ENCODE results near the gene TARBP2.

Gene TARBP2, protein sequence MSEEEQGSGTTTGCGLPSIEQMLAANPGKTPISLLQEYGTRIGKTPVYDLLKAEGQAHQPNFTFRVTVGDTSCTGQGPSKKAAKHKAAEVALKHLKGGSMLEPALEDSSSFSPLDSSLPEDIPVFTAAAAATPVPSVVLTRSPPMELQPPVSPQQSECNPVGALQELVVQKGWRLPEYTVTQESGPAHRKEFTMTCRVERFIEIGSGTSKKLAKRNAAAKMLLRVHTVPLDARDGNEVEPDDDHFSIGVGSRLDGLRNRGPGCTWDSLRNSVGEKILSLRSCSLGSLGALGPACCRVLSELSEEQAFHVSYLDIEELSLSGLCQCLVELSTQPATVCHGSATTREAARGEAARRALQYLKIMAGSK

DNA sequence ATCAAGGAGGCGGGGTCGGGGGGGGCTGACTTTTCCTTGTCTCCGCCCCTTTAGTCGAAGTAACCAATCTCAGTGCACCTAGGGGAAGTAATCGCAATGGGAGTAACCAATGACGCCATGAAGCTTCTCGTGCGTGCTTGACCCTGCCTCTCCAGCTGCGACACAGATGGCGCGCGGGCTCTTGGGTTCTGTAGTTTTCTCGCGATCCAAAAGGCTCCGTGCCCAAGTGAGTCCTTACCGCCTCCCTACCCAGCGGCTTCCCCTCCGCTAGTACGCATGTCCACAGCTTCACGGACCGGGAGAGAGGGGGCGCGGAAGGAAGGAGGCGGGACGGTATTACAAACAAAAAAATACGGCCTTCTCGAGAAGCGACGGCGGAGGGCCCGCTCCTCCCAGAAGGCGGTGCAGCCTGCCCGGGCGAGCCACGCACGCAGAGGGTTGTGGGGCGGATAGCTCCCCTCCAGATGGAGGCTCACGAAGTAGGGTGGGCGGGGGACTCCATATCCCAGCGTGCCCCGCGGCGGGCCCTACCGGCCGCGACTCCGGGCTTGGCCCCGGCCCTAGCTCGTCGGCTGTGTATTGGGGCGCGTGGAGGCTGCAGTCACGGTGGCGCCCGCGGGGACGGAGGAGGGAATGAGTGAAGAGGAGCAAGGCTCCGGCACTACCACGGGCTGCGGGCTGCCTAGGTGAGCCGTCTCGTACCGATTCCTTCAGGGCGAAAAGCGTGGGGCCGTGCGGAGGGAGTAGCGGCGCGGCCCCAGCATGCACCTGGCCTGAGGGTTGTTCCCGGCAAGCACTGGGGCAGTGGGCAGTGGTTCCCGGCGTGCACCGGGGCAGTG lies at the start of gene TARBP2:
Gene TARBP2, plus strand, starts transcription at position 508 of the 839 bp plus-strand sequence. Its CDS starts 126 bp downstream, at position 634.
- DNase-seq, result peak; percentile 99

DNA sequence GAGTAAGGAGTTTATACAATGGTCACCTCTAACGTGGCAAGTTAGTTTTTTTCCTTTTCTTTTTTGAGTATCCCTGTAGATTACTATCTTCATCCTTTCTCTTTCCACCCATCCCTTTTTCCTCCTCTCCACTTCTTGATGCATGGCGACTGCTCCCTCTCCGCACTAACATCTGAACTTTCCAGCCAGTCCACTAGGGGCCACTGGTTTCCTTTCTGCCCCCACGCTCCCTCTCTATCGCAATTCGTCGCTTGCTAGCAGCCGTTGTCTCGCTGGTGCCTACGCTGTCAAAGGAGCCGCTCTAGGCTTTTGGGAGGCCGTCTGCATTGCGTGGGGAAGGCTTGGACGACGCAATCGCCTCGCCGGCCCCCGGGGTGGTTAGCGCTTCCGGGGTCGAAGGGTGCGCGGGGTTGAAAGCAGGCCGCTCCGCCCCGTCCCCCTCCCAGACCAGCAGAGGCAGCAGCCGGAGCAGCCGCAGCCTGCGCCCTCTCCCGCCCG lies 49.4 kb upstream of the TARBP2 start, which contains the start of gene PCBP2:
Gene PCBP2, plus strand, starts transcription at position 442 of the 498 bp plus-strand sequence. CDS start 2,699 bp downstream, outside the sequence.
- DNase-seq, result peak; percentile 97

DNA sequence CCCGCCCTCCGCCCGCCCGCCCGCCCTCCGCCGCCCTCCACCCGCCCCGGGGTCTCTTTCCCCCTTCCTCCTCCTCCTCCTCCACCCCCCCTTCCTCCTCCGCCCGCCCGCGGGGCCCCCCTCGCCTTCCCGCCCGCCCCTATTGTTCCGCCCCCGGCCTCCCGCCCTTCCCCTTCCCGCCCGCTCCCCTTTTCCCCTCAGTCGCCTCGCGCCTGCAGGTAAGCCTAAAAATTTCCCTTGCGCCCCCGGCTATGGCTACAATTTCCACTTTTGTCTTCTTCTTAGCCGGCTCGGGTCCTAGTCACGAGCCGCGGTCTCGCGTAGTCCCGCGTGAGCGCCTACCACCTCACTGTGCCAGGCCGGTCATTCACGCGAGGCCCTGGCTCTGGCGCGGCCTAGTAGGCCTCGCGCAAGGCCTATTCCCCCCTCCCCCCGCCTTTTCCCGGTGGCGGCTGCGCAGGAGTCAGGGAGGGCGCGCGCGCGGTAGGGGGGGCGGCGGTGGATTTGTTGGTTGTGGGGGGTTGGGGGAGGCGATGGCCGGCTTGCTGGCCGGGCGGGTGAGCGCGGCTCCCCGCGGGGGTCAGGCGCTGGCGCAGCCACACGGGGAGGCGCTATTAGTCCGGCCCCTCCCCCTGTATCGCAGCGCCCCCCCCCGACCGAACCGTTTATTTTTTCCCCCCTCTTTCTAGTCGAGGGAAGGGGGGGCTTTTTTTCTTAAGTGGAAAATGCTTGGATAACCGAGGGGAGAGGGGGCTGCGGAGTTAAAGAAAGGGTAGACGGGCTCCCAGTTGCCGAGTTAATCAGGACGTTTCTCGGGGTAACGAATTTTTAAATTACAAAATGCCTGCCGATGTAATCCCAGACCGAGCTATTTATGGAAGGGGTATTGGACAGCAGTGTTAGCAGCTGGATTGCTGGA lies 48.7 kb upstream of the TARBP2 start:
- DNase-seq, result peak; percentile 21

DNA sequence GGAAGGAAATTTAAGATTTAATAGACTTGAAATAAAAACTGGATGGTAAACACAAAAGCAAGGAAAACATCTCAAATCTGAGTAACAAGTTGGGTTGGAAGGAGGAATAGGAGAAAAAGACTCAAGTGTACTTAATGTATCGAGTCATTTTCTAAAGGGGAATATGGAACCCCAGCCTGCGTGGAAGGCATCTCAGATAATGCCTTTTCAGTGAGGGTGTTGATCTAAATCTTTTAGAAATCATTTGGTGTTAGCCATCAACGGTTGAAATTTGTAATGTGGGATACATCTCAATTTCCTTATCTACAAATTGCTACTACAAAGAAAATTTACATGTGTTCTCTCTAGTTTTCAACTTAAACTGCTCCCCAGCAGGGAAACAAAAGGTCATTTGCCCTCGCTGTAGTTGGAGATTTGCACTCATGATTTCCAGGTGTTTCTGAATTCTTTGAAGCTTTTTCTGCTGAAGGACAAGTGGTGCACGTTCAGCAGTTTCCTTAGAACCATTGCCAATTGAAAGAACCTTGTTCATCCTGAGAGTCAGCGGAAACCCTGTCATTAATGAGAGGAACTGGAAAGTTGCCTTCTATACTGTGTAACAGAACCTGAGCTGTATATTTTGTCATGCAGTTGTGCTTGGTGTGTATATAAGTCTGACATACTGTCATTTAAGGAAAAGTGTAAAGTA lies 47.0 kb upstream of the TARBP2 start:
- DNase-seq, result no peak

DNA sequence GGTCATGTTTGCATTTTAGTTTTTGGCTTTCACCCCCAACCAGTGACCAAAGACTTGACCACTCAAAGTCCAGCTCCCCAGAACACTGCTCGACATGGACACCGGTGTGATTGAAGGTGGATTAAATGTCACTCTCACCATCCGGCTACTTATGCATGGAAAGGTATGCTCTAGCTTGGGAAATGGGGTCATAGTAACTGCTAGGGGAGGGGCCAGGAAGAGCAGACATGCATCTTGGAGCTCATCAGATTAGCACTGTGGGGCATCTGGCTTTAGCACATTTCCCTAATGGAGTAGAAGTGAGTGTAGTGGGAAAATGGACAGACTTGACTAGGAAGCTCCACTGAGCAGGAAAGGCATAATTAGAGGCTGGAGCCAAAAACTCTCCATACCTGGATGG lies 46.4 kb upstream of the TARBP2 start:
- no peak for DNase-seq

DNA sequence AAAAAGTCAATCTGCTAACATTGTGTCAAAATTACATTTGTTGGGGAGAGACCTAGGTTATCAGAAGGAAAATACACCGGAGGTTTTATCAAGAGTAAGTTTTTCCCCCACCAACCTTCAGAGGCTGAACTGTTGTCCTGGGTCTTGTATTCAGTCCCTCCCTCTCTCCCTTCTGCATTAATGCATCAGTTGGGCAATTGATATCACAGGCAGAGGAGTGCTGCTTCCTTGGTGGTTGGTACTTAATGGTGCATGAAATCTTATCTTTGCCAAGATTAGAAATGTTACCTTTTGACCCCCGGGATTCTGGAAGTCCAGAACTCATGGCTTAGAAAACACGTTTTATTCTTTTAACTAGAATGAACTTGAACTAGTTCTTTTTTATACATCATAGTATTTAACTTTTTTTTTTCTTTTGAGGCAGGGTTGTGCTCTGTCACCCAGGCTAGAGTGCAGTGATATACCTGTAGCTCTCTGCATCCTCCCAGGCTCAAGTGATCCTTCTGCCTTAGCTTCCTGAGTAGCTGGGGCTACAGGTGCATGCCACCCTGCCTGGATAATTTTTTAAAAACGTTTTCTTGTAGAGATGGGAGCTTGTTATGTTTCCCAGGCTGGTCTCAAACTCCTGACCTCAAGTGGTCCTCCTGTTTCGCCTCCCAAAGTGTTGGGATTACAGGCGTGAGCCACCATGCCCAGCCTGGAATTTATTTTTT lies 44.3 kb upstream of the TARBP2 start:
- no peak for DNase-seq

DNA sequence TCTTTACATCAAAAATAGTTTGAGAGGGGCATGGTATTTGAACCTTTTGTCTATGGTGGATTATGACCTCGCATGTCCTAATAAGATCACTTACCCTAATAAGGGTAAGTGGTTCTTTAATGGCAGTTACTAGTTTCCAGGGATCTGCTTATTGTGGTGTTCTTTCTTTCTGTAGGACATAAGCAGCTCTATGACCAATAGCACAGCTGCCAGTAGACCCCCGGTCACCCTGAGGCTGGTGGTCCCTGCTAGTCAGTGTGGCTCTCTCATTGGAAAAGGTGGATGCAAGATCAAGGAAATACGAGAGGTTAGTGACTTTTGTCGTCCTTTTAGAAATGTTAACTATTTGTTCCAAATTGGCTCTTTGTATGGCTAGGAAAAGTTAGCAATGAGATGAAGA lies 42.0 kb upstream of the TARBP2 start:
- DNase-seq, result no peak

DNA sequence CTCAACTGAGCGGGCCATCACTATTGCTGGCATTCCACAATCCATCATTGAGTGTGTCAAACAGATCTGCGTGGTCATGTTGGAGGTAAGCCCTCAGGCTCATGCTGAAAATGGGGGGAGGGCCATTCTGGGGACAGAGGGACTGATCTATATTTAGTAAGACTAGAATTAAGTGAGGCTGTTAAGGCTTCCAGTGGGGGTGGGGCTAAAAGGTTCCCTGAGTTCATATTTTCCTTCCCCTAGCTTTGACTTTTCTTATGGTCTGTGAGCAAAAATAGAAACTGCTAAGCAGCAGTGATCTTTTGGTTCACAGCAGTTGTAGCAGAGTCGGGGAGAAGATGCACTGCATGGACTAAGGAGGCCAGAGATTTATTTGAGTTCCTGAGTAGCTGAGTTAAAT lies 40.0 kb upstream of the TARBP2 start:
- no peak for DNase-seq

DNA sequence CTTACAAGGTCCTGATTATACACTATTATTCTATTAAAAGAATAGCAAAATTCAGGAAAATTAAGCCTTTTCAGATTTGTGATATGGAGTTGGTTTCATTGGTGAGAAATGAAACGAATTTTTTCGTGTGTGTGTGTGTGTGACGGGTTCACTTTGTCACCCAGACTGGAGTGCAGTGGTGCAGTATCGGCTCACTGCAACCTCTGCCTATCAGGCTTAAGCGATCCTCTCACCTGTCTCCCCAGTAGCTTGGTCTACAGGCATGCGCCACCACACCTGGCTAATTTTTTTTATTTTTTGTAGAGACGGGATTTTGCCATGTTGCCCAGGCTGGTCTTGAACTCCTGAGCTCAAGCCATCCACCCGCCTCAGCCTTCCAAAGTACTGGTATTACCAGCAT lies 39.5 kb upstream of the TARBP2 start:
- no peak for DNase-seq

DNA sequence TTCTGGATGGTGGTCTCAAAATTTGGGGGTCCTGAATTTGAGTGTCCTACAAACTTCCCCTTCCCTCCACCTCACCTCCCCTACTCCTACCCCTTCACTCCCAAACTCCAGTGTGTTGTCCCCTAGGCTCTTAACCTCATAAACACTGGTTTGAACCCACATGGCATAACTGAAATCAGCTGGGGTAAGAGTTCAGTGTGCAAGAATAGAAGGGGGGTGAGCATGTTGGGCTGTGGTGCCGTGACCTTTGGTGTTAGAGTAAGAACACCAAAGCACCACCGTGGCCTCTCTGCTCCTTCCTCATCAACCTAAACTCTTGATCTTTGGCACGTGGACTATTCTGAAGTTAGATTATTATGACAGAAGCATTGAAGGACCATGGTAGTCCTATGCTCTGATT lies 38.1 kb upstream of the TARBP2 start:
- no peak for DNase-seq

DNA sequence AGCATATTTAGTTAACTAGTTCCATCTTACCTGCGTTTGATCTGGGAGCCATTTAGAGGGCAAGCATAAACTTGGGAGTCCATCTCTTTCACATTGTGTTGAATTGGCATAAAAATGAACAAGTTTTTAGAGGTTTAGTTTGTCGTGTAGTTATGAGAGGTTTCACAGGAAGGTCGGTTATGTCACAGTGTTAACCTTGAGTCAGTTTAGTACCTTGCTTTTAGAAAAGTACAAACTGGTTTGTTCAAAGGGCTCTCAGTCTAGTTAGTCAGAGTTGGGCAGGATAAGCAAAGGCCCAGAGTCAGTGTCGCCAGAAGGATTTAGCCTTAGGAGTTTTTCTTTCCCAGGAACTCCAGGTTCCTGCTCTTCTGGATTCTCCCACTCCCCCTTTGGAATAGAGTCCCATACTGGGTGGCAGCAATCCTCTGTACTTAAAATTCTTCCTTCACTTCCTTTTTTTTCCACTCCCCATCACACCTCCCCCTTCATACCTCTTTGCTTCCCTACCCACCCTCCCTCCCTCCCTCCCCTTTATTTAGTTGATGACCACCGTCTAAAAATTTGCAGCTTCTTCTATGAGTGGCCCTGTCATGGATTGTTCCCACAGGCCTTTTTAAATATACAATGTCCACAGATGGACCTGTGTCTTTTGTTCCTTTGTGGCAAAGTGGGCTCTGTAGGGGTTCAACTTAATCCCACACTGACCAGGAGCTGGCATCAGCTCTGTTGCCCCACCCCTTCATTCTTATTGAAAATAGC lies 37.1 kb upstream of the TARBP2 start:
- DNase-seq, result no peak

DNA sequence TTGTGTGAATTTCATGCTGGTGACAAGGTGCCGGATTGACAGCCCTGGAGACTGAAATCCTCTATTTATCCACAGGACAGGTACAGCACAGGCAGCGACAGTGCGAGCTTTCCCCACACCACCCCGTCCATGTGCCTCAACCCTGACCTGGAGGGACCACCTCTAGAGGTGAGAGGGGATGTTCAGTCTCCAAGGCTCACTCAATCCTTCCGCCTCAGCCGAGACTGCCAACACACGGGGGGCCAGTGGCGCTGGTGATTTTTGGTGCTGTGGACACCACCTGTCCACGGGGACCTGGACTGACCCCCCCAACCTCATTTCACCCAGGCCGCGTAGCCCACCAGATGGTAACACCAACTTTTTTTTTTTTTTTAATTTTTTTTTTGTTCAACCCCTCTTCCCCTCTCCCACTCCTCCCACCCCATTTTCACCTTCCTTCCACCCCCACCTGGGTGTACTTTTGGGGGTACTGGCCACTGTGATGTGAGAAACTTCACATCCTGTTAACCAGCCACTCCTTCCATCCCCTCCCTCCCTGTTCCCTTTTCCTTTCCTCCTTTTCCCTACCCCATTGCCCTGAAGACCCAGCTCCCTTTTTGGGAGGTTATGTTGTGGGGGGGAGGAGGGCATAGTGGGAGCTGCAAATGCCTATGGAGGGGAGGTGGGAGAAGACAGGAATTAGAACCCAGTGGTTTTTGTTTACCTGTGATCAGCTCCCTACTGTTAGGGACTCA lies 36.2 kb upstream of the TARBP2 start:
- no peak for DNase-seq

DNA sequence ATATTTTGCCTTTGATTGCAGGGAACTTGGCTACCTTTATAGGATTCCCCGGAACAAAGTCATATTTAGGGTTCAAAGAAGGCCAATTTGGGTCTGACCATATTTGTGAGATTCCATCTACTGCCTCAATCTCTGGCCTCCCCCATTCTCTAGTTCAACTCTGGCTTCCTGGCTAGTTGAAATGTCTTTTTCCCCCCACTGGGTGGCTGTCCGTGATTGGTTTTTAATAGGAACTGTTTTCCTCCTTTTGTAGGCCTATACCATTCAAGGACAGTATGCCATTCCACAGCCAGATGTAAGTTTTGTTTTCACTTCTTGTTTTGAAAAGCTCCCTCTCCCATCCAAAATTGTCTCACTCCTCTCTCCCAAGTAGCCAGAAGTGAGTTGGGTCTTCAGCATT lies 35.4 kb upstream of the TARBP2 start:
- DNase-seq, result no peak

DNA sequence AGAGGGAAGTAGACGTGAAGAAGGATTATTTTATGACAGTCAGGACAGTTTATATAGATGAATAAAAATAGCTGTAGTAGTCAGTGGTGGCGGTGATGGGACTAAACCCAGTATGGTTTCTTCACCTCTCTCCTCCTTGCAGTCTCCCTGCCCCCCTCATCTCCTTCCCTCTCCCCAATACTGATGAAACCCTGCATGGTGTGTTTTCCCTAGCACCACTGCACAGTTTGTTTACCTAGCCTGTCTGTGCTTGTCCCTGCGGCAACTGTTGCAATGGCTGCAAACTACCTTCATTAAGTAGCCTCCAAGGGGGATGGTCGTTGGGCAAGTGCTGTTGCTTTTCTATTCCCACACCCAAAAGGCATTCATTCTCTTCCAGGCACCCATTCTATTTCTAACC lies 34.4 kb upstream of the TARBP2 start:
- no peak for DNase-seq

DNA sequence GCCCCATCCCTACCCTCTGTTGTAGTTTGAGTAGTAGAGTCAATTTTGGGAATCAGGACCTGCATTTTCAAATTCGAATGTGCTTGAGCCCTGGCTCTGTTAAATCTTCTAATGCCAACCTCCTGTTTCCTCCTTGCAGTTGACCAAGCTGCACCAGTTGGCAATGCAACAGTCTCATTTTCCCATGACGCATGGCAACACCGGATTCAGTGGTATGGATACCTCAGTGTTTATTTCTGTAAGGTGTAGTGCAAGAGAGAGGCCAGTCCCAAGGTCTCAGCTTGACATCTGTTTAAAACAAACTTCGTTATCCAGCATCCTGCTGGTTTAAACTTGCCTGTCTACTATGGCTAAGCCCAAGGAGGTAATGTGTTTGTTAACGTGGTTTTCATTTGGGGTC lies 34.0 kb upstream of the TARBP2 start:
- no peak for DNase-seq

DNA sequence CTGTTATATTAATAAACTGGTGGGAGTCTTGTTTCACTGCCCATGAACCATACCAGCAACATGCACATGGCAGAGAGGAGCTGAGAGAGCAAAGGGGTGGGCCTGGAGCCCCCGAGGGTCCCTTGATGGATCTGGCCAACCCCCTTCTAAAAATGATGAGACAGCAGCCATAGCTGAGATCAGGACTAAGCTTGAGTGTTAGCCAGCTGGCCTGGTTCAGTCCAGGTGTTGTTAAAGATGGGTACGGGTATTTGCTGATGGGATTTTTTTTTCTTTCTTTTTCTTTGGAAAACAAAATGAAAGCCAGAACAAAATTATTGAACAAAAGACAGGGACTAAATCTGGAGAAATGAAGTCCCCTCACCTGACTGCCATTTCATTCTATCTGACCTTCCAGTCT lies 33.2 kb upstream of the TARBP2 start:
- DNase-seq, result no peak

DNA sequence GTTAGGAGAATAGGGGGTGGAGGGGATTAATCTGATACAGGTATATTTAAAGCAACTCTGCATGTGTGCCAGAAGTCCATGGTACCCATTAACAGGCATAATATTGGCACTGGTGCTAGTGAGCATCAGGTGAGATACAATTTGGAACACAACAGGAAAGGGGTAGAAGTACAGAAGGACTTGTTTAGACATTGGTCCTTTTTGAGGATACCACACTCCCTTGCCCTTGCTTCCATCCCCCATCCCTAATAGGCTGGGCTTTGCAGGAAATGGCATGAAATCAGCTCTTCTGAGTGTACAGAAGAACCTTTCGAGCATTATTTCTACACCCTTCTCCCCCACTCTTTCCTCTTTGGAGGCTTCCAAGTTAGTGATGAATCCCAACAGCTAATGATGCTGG lies 32.8 kb upstream of the TARBP2 start:
- no peak for DNase-seq

DNA sequence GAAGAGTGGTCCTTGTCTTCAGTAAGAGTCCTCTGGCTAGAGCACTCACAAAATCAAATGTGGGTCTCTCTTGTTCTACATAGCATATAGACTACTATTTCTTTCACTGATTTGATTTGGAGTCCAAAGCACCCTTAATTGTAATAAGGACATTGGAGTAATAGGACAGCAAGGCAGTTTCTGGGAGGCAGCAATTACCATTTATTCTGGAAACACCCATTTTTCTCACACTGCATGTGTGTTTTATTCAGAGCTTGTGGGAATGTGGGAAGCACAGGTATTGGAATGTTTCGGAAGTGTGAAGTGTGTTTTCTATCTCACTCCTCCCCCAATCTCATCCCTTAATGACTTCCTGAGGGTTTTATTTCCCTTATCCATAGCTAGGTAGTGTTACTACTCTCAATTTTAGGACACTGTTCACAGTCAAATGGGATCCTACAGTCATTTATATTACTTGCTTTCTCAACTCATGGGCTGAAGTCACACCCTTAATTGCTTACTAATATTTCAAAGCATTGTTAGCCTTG lies 29.0 kb upstream of the TARBP2 start:
- no peak for DNase-seq

DNA sequence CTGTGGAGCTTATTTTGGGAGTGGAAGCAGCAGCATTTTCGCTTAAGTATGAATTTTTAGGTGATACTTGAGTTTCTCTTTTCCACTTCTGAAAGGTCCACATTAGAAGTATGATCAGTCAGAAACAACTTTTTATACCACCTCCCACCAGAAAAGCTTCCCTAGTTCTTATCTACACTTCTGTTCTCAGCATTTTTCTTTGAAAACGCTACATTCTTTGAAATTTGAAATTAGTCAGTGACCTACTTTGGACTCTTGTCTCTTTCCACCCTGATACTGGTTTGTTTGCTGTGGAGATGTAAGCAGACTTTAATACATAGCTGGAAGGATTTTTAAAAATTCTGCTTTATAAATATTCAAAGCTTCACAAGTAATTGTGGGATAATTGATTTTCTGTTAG lies 27.0 kb upstream of the TARBP2 start:
- DNase-seq, result no peak

DNA sequence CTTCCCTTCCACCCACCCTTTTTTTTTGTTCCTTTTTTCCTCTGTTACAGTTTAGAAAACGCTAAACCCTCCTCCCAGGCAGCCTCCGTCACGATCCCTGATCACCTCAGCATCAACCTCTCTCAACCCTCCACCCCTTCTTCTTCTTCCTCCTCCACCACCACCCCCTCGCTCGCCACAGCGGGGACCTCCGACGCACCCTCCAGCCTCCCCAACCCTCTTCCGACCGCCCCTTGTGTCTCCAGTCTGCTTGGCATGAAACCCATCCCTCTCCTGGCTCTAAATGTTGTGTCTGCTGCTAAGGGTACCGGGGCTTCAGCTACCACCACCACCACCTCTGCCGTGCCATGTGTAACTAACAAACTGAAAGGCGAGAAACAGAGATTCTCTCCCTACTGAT lies 26.3 kb upstream of the TARBP2 start:
- no peak for DNase-seq

All from GF-D8 (cell line).